Measurements from ENCODE around the gene GNAO1. TPM values are rescaled to one million over a fixed set of nuclear protein-coding genes. Genes with fewer than 3 reads are reported as not detected.

Gene GNAO1
- total and polyA plus RNA-seq, 9 of the 15 experiments (the other 6 are each of a cell fraction or from before 2014, with no cell fraction given), result 0.07 to 0.42 (median 0.08) TPM; not detected in 5

DNA sequence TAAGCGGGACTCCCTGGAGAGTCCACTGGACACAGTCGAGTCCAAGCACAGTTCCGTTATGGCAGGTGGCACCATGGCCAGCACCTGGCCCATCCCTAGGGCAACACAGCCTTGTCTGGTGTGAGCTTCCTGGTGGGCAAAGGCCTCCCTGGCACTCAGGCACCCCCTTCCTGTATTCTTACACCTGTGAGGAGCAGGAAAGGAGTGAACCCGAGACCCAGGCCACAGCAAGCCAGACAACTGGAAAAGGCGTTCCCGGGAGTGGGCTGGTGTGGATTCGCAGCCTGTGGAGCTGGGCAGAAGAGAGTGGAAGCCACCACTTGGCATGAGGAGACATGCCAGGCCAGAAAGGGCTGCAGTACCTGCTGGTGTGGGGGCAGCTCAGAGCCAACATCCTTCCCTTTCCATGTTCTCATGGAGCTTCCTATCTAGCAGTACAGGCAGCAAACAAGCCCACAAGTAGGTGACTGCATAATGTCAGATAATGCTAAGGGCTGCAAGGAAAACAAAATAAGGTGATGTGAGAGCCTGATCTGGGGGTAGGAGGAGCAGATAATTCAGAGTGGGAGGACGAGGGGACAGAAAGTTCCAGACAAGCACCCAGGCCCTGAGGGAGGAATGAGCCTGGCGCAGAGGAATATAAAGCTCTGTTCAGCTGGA lies 87.0 kb downstream of the GNAO1 start (continued):
- TF ChIP-seq PHTF2 (CRISPR knock-in tag; IDR thresholded peaks at IDR 0.05) (no peak), STAT5B (CRISPR knock-in tag; IDR thresholded peaks at IDR 0.05) (no peak), PHF21A (IDR thresholded peaks at IDR 0.05; ENCODE audit: borderline replicate concordance, low read depth) (no peak), ZSCAN32 (CRISPR knock-in tag; IDR thresholded peaks at IDR 0.05) (no peak), MYC (IDR thresholded peaks at IDR 0.05; ENCODE audit: low read depth, low read length) (0 out of 2 replicates have a peak, but pooled peaks have one; percentile 35), MYC (CRISPR knock-in tag; IDR thresholded peaks at IDR 0.05; ENCODE audit: borderline replicate concordance, low read depth) (no peak), POLR2AphosphoS5 (IDR thresholded peaks at IDR 0.05; ENCODE audit: control insufficient read depth, insufficient read depth, low read depth, low read length) (peak; percentile 93), GABPB2 (CRISPR knock-in tag; conservative IDR thresholded peaks at IDR 0.05) (no peak), HDAC8 (tag; IDR thresholded peaks at IDR 0.05) (no peak), HMG20A (CRISPR knock-in tag; conservative IDR thresholded peaks at IDR 0.05) (no peak), KHSRP (IDR thresholded peaks at IDR 0.05) (0 out of 2 replicates have a peak, but pooled peaks have one; percentile 19), PCBP1 (IDR thresholded peaks at IDR 0.05; ENCODE audit: low read depth, low read length, poor library complexity, severe bottlenecking) (no peak), FUS (optimal IDR thresholded peaks at IDR 0.05; ENCODE audit: low read depth, low read length) (no peak), HDGF (IDR thresholded peaks at IDR 0.05) (no peak), ZNF696 (CRISPR knock-in tag; conservative IDR thresholded peaks at IDR 0.05) (no peak), NFE2 (IDR thresholded peaks at IDR 0.05; ENCODE audit: low read depth) (no peak), MBD2 (IDR thresholded peaks at IDR 0.05; ENCODE audit: borderline replicate concordance, low read depth) (peak; percentile 43; the same call in 1 of the 2 replicates), SMARCE1 (IDR thresholded peaks at IDR 0.05) (peak; percentile 87)
- TF ChIP-seq, protein P1, sequence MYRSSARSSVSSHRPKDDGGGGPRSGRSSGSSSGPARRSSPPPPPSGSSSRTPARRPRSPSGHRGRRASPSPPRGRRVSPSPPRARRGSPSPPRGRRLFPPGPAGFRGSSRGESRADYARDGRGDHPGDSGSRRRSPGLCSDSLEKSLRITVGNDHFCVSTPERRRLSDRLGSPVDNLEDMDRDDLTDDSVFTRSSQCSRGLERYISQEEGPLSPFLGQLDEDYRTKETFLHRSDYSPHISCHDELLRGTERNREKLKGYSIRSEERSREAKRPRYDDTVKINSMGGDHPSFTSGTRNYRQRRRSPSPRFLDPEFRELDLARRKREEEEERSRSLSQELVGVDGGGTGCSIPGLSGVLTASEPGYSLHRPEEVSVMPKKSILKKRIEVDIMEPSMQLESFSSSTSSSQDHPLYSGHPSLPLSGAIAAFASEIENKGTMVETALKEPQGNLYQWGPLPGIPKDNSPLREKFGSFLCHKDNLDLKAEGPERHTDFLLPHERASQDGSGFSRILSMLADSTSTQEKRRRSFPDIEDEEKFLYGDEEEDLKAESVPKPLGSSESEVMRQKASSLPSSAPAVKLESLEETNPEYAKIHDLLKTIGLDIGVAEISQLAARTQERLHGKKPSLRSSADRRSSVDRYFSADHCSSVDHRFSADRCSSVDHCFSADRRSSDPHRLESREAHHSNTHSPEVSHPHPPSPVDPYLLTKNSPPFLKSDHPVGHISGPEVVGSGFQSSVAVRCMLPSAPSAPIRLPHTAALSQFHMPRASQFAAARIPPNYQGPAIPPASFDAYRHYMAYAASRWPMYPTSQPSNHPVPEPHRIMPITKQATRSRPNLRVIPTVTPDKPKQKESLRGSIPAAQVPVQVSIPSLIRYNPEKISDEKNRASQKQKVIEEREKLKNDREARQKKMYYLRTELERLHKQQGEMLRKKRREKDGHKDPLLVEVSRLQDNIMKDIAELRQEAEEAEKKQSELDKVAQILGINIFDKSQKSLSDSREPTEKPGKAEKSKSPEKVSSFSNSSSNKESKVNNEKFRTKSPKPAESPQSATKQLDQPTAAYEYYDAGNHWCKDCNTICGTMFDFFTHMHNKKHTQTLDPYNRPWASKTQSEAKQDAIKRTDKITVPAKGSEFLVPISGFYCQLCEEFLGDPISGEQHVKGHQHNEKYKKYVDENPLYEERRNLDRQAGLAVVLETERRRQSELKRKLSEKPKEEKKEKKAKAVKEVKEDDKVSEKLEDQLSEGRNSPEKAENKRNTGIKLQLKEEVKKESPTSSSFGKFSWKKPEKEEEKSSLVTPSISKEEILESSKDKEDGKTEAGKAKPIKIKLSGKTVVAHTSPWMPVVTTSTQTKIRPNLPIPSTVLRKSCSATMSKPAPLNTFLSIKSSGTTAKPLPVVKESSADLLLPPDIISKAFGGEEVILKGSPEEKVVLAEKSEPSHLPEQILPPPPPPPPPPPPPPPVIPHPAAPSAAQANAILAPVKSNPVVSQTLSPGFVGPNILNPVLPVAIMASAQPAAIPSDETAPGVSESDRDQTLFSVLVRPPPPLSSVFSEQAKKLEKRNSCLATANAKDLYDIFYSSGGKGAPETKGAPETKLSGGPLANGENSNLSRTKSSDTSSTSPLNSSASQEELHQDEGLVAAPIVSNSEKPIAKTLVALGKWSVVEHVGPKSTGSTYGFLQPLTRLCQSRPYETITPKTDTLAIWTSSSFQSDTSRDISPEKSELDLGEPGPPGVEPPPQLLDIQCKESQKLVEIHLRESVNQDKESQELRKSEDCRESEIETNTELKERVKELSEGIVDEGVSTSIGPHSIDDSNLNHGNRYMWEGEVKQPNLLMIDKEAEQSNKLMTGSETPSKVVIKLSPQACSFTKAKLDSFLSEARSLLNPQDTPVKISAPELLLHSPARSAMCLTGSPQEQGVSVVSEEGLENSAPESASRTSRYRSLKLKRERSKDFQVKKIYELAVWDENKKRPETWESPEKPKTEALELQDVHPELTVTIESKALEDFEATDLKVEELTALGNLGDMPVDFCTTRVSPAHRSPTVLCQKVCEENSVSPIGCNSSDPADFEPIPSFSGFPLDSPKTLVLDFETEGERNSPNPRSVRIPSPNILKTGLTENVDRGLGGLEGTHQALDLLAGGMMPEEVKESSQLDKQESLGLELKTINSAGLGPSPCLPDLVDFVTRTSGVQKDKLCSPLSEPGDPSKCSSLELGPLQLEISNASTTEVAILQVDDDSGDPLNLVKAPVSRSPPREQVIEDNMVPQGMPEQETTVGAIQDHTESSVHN (IDR thresholded peaks at IDR 0.05; ENCODE audit: borderline replicate concordance in 1 of 2, low read depth in 1 of 2), result no peak
- TF ChIP-seq, protein P2, sequence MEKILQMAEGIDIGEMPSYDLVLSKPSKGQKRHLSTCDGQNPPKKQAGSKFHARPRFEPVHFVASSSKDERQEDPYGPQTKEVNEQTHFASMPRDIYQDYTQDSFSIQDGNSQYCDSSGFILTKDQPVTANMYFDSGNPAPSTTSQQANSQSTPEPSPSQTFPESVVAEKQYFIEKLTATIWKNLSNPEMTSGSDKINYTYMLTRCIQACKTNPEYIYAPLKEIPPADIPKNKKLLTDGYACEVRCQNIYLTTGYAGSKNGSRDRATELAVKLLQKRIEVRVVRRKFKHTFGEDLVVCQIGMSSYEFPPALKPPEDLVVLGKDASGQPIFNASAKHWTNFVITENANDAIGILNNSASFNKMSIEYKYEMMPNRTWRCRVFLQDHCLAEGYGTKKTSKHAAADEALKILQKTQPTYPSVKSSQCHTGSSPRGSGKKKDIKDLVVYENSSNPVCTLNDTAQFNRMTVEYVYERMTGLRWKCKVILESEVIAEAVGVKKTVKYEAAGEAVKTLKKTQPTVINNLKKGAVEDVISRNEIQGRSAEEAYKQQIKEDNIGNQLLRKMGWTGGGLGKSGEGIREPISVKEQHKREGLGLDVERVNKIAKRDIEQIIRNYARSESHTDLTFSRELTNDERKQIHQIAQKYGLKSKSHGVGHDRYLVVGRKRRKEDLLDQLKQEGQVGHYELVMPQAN (IDR thresholded peaks at IDR 0.05; ENCODE audit: borderline replicate concordance), result no peak
